HG03060 (cell line): ENCODE results near the gene MBOAT7.

ENCODE experiments used
- ATAC-seq: cut with Tn5 transposase; IDR thresholded peaks from one replicate; pipeline ENCODE4 v1.9.1; 2021; ENCODE audit warnings: low read depth, moderate number of reproducible peaks; ENCODE audit not compliant: unreplicated experiment

Gene MBOAT7

GRCh38 chr19:54147676-54148075, 41.7 kb downstream of the MBOAT7 start:
- ATAC-seq: no peak

GRCh38 chr19:54145541-54146158, 43.7 kb downstream of the MBOAT7 start:
- ATAC-seq: no peak

GRCh38 chr19:54142166-54142780, 47.1 kb downstream of the MBOAT7 start:
- no peak for ATAC-seq

- ATAC-seq: no peak
Measured at GRCh38 chr19:54141356-54141755, 48.0 kb downstream of the MBOAT7 start.

GRCh38 chr19:54138489-54139256, 50.7 kb downstream of the MBOAT7 start:
- ATAC-seq: no peak

GRCh38 chr19:54137699-54138488, 51.5 kb downstream of the MBOAT7 start, which contains the start of gene CNOT3:
Gene CNOT3, plus strand, starts transcription at chr19:54137762. Its CDS starts 5,217 bp downstream, at chr19:54142979.
- ATAC-seq: no peak

GRCh38 chr19:54136864-54137698, 52.3 kb downstream of the MBOAT7 start:
- ATAC-seq: peak; percentile 73

GRCh38 chr19:54136086-54136863, 53.1 kb downstream of the MBOAT7 start:
- ATAC-seq: peak; percentile 1

- ATAC-seq: no peak
Measured at GRCh38 chr19:54133957-54134590, 55.3 kb downstream of the MBOAT7 start.

GRCh38 chr19:54133312-54133956, 55.9 kb downstream of the MBOAT7 start:
- ATAC-seq: no peak

- ATAC-seq: no peak
Measured at GRCh38 chr19:54129617-54129996, 59.8 kb downstream of the MBOAT7 start.

GRCh38 chr19:54128796-54129616, 60.4 kb downstream of the MBOAT7 start:
- ATAC-seq: no peak

GRCh38 chr19:54128441-54128725, 61.0 kb downstream of the MBOAT7 start:
- no peak for ATAC-seq

- no peak for ATAC-seq
Measured at GRCh38 chr19:54127688-54128440, 61.5 kb downstream of the MBOAT7 start.

- ATAC-seq: no peak
Measured at GRCh38 chr19:54125713-54126112, 63.7 kb downstream of the MBOAT7 start.

GRCh38 chr19:54124393-54124792, 65.0 kb downstream of the MBOAT7 start:
- no peak for ATAC-seq

GRCh38 chr19:54123682-54124081, 65.7 kb downstream of the MBOAT7 start:
- no peak for ATAC-seq
